ENCODE measurements around the gene APP.

Gene APP

GRCh38 chr21:26055841-26056264 lies 114.7 kb downstream of the APP start:
- no peak for TF ChIP-seq CTCF (IDR thresholded peaks at IDR 0.05; ENCODE audit: low read depth, low read length)
- no peak overlapping the region for H3K4me3 ChIP-seq (replicated peaks in 1 of 2; ENCODE audit: low read depth in 2 of 2, low read length in 2 of 2)
- no peak for DNase-seq (ENCODE audit: low read depth in 2 of 2)

- no peak for DNase-seq (ENCODE audit: low read depth in 2 of 2)
- H3K4me3 ChIP-seq (replicated peaks in 1 of 2; ENCODE audit: low read depth in 2 of 2, low read length in 2 of 2), result no peak overlapping the region
- TF ChIP-seq CTCF (IDR thresholded peaks at IDR 0.05; ENCODE audit: low read depth, low read length), result no peak
These were observed 115.6 kb downstream of the APP start for GRCh38 chr21:26055010-26055409.

- H3K4me3 ChIP-seq (replicated peaks in 1 of 2; ENCODE audit: low read depth in 2 of 2, low read length in 2 of 2), result no peak overlapping the region
- no peak for DNase-seq (ENCODE audit: low read depth in 2 of 2)
- no peak for TF ChIP-seq CTCF (IDR thresholded peaks at IDR 0.05; ENCODE audit: low read depth, low read length)
These were observed 118.5 kb downstream of the APP start for GRCh38 chr21:26052057-26052456.

- no peak for DNase-seq (ENCODE audit: low read depth in 2 of 2)
- TF ChIP-seq CTCF (IDR thresholded peaks at IDR 0.05; ENCODE audit: low read depth, low read length), result no peak
These were observed 119.7 kb downstream of the APP start for GRCh38 chr21:26050857-26051256.

GRCh38 chr21:26049803-26050202 lies 120.8 kb downstream of the APP start:
- DNase-seq (ENCODE audit: low read depth in 2 of 2), result no peak
- H3K4me3 ChIP-seq (replicated peaks in 1 of 2; ENCODE audit: low read depth in 2 of 2, low read length in 2 of 2), result no peak overlapping the region
- no peak for TF ChIP-seq CTCF (IDR thresholded peaks at IDR 0.05; ENCODE audit: low read depth, low read length)

More at GRCh38 chr21:26050857-26051256, 119.7 kb downstream of the APP start:
- no peak overlapping the region for H3K4me3 ChIP-seq (replicated peaks in 1 of 2; ENCODE audit: low read depth in 2 of 2, low read length in 2 of 2)

- TF ChIP-seq CTCF (IDR thresholded peaks at IDR 0.05; ENCODE audit: low read depth, low read length), result no peak
- H3K4me3 ChIP-seq (replicated peaks in 1 of 2; ENCODE audit: low read depth in 2 of 2, low read length in 2 of 2), result no peak overlapping the region
- no peak for DNase-seq (ENCODE audit: low read depth in 2 of 2)
These were observed 123.1 kb downstream of the APP start for GRCh38 chr21:26047279-26047967.

GRCh38 chr21:26043891-26044290 lies 126.7 kb downstream of the APP start:
- no peak for TF ChIP-seq CTCF (IDR thresholded peaks at IDR 0.05; ENCODE audit: low read depth, low read length)
- no peak overlapping the region for H3K4me3 ChIP-seq (replicated peaks in 1 of 2; ENCODE audit: low read depth in 2 of 2, low read length in 2 of 2)
- no peak for DNase-seq (ENCODE audit: low read depth in 2 of 2)

All from cardiac fibroblast (primary cell).